Mucosa of stomach (tissue), 1 donor: ENCODE results near the gene MTCL1.

Experiments
- H3K27me3 ChIP-seq: one replicate; pipeline ENCODE4 v1.7.0; 2013; ENCODE audit warnings: mild to moderate bottlenecking, low read length; ENCODE audit not compliant: control insufficient read depth, insufficient read depth
- H3K36me3 ChIP-seq: one replicate; pipeline ENCODE4 v1.7.0; 2013; ENCODE audit warnings: low read length; ENCODE audit not compliant: control insufficient read depth, insufficient read depth
- H3K4me1 ChIP-seq: one replicate; pipeline ENCODE4 v1.7.0; 2013; ENCODE audit warnings: mild to moderate bottlenecking, low read length; ENCODE audit not compliant: control insufficient read depth, insufficient read depth
- H3K4me3 ChIP-seq: one replicate; pipeline ENCODE4 v1.7.0; 2013; ENCODE audit warnings: low read length
- H3K9ac ChIP-seq: one replicate; pipeline ENCODE4 v1.7.0; 2013; ENCODE audit warnings: mild to moderate bottlenecking, low read length, moderate library complexity
- H3K9me3 ChIP-seq: one replicate; pipeline ENCODE4 v1.7.0; 2013; ENCODE audit warnings: mild to moderate bottlenecking, low read length, moderate library complexity; ENCODE audit not compliant: control insufficient read depth
- donor health status: Pancreatic carcinoma.

Gene MTCL1

GRCh38 chr18:8695932-8696517 is 9.3 kb upstream of the MTCL1 start:
- H3K4me3 ChIP-seq = no peak overlapping the region
- no peak overlapping the region for H3K9ac ChIP-seq
- H3K9me3 ChIP-seq = no peaks in the 10 kb centered on the region
- peaks cover 3% of the 10 kb centered on the region for H3K27me3 ChIP-seq
- no peaks in the 10 kb centered on the region for H3K4me1 ChIP-seq
- no peaks in the 10 kb centered on the region for H3K36me3 ChIP-seq

GRCh38 chr18:8696749-8697211 is 8.6 kb upstream of the MTCL1 start:
- no peaks in the 10 kb centered on the region for H3K9me3 ChIP-seq
- no peaks in the 10 kb centered on the region for H3K36me3 ChIP-seq
- H3K9ac ChIP-seq = no peak overlapping the region
- peaks cover 3% of the 10 kb centered on the region for H3K27me3 ChIP-seq
- H3K4me1 ChIP-seq = no peaks in the 10 kb centered on the region
- no peak overlapping the region for H3K4me3 ChIP-seq

GRCh38 chr18:8699126-8699525 is 6.2 kb upstream of the MTCL1 start:
- no peak overlapping the region for H3K9ac ChIP-seq
- H3K4me3 ChIP-seq = no peak overlapping the region
- H3K9me3 ChIP-seq = no peaks in the 10 kb centered on the region
- no peaks in the 10 kb centered on the region for H3K36me3 ChIP-seq
- H3K4me1 ChIP-seq = peaks cover 4% of the 10 kb centered on the region
- peaks cover 13% of the 10 kb centered on the region for H3K27me3 ChIP-seq

GRCh38 chr18:8699948-8700347 is 5.4 kb upstream of the MTCL1 start:
- Histone ChIP-seq H3K27me3 (peaks cover 16% of the 10 kb centered on the region), H3K36me3 (no peaks in the 10 kb centered on the region)

GRCh38 chr18:8701546-8702118 is 3.7 kb upstream of the MTCL1 start:
- no peak overlapping the region for H3K9ac ChIP-seq

More at GRCh38 chr18:8699948-8700347, 5.4 kb upstream of the MTCL1 start:
- Histone ChIP-seq H3K4me1 (peaks cover 10% of the 10 kb centered on the region), H3K9me3 (no peaks in the 10 kb centered on the region), H3K9ac (no peak overlapping the region), H3K4me3 (no peak overlapping the region)

GRCh38 chr18:8702668-8703067 is 2.7 kb upstream of the MTCL1 start:
- peaks cover 32% of the 10 kb centered on the region for H3K27me3 ChIP-seq
- H3K9ac ChIP-seq = no peak overlapping the region
- H3K9me3 ChIP-seq = no peaks in the 10 kb centered on the region
- no peaks in the 10 kb centered on the region for H3K36me3 ChIP-seq
- no peak overlapping the region for H3K4me3 ChIP-seq
- peaks cover 20% of the 10 kb centered on the region for H3K4me1 ChIP-seq

More at GRCh38 chr18:8701546-8702118, 3.7 kb upstream of the MTCL1 start:
- Histone ChIP-seq H3K36me3 (no peaks in the 10 kb centered on the region), H3K4me1 (peaks cover 12% of the 10 kb centered on the region), H3K27me3 (peaks cover 22% of the 10 kb centered on the region), H3K9me3 (no peaks in the 10 kb centered on the region), H3K4me3 (no peak overlapping the region)

GRCh38 chr18:8703092-8703709 is 2.2 kb upstream of the MTCL1 start:
- H3K27me3 ChIP-seq = peaks cover 36% of the 10 kb centered on the region
- no peaks in the 10 kb centered on the region for H3K9me3 ChIP-seq
- H3K36me3 ChIP-seq = no peaks in the 10 kb centered on the region
- no peak overlapping the region for H3K9ac ChIP-seq
- no peak overlapping the region for H3K4me3 ChIP-seq
- H3K4me1 ChIP-seq = peaks cover 20% of the 10 kb centered on the region

- H3K9ac ChIP-seq = peak overlapping the region; percentile 45
- no peaks in the 10 kb centered on the region for H3K36me3 ChIP-seq
- peaks cover 42% of the 10 kb centered on the region for H3K27me3 ChIP-seq
- peak overlapping the region; percentile 74 for H3K4me3 ChIP-seq
- H3K9me3 ChIP-seq = no peaks in the 10 kb centered on the region
- peaks cover 20% of the 10 kb centered on the region for H3K4me1 ChIP-seq
These were observed 1.5 kb upstream of the MTCL1 start for GRCh38 chr18:8703781-8704301.

- Histone ChIP-seq H3K36me3 (no peaks in the 10 kb centered on the region), H3K9me3 (no peaks in the 10 kb centered on the region), H3K9ac (peak overlapping the region; percentile 45), H3K4me1 (peaks cover 20% of the 10 kb centered on the region), H3K4me3 (peak overlapping the region; percentile 74), H3K27me3 (peaks cover 48% of the 10 kb centered on the region)
These were observed 757 bp upstream of the MTCL1 start for GRCh38 chr18:8704361-8705237.

GRCh38 chr18:8705961-8706790 is 820 bp downstream of the MTCL1 start:
- Histone ChIP-seq H3K4me3 (no peak overlapping the region), H3K36me3 (no peaks in the 10 kb centered on the region), H3K4me1 (peaks cover 20% of the 10 kb centered on the region), H3K27me3 (peaks cover 45% of the 10 kb centered on the region), H3K9me3 (no peaks in the 10 kb centered on the region), H3K9ac (peak overlapping the region; percentile 53)
